Activated T-cell treated with anti-CD3 and anti-CD28 coated beads, Interleukin-2, amount 50 U/mL, for 72 hours (primary cell): ENCODE data around the gene LRRC46. TPM values are rescaled to one million over a fixed set of nuclear protein-coding genes. Genes with fewer than 3 reads are reported as not detected.
A peak's percentile ranks its signal among the peaks of the same experiment; 100 is the strongest.

ENCODE experiments used
- ATAC-seq, 2 donors: fragments of 150-1000 bp; cut with Tn5 transposase; replicated peaks in 1 of 2; 2 replicates each; pipeline ENCODE4 v1.10.0; 2021; ENCODE audit warnings: moderate library complexity in 2 of 2, mild to moderate bottlenecking in 1 of 2
- DNase-seq, 2 donors: peaks; one replicate each; pipeline ENCODE4 v3.0.0; 2021 to 2022; ENCODE audit warnings: mixed read lengths in 1 of 2
- H3K27ac Mint-ChIP-seq: one replicate; pipeline ENCODE4 v1.8.0; 2022; ENCODE audit warnings: mild to moderate bottlenecking, moderate library complexity, mixed read lengths
- H3K27me3 Mint-ChIP-seq: one replicate; pipeline ENCODE4 v1.8.0; 2022; ENCODE audit warnings: low read depth, mixed read lengths
- H3K36me3 Mint-ChIP-seq, 2 donors: one replicate each; pipeline ENCODE4 v1.8.0; 2022; ENCODE audit warnings: mixed read lengths in 2 of 2, mild to moderate bottlenecking in 1 of 2; ENCODE audit not compliant: insufficient read depth in 2 of 2
- H3K4me1 Mint-ChIP-seq: one replicate; pipeline ENCODE4 v1.8.0; 2022; ENCODE audit warnings: low read depth, mixed read lengths
- H3K4me3 Mint-ChIP-seq, 2 donors: one replicate each; pipeline ENCODE4 v1.8.0; 2022; ENCODE audit warnings: mild to moderate bottlenecking in 2 of 2, mixed read lengths in 2 of 2, moderate library complexity in 2 of 2
- H3K9me3 Mint-ChIP-seq, 2 donors: one replicate each; pipeline ENCODE4 v1.8.0; 2022; ENCODE audit warnings: mixed read lengths in 2 of 2
- total RNA-seq, 2 donors: library from RNA; stranded (reverse); gene quantifications; one replicate each; pipeline ENCODE4 v1.2.3, GENCODE V29; 2022

Gene LRRC46
- total RNA-seq, 2 donors from 2014 or later: 0.46 to 0.83 TPM

- H3K27ac Mint-ChIP-seq: no peak overlapping the region
- no peaks in the 10 kb centered on the region for H3K9me3 Mint-ChIP-seq
- H3K4me3 Mint-ChIP-seq: no peak overlapping the region
- ATAC-seq (no peak), DNase-seq (no peak)
- H3K27me3 Mint-ChIP-seq: peaks cover 39% of the 10 kb centered on the region
- H3K36me3 Mint-ChIP-seq: peaks cover 0 to 1% of the 10 kb centered on the region in 2 donors
- peaks cover 45% of the 10 kb centered on the region for H3K4me1 Mint-ChIP-seq
These were observed 11.9 kb downstream of the LRRC46 start for GRCh38 chr17:47843391-47843730.

- no peak for DNase-seq
- no peak for ATAC-seq
- Mint-ChIP-seq H3K36me3 (peaks cover 0 to 1% of the 10 kb centered on the region in 2 donors), H3K9me3 (no peaks in the 10 kb centered on the region), H3K27ac (no peak overlapping the region), H3K4me1 (peaks cover 44% of the 10 kb centered on the region), H3K4me3 (no peak overlapping the region), H3K27me3 (peaks cover 48% of the 10 kb centered on the region)
These were observed 12.8 kb downstream of the LRRC46 start for GRCh38 chr17:47844227-47844626.

- no peak for ATAC-seq
- peaks cover 37% of the 10 kb centered on the region for H3K4me1 Mint-ChIP-seq
- H3K9me3 Mint-ChIP-seq: no peaks in the 10 kb centered on the region
- no peak overlapping the region for H3K4me3 Mint-ChIP-seq
- DNase-seq: no peak
- peaks cover 0 to 1% of the 10 kb centered on the region in 2 donors for H3K36me3 Mint-ChIP-seq
- peaks cover 56% of the 10 kb centered on the region for H3K27me3 Mint-ChIP-seq
- H3K27ac Mint-ChIP-seq: no peak overlapping the region
These were observed 13.6 kb downstream of the LRRC46 start for GRCh38 chr17:47844814-47845715.

GRCh38 chr17:47845716-47846075 is 14.2 kb downstream of the LRRC46 start:
- no peak overlapping the region for H3K27ac Mint-ChIP-seq
- ATAC-seq (no peak), DNase-seq (no peak)
- no peaks in the 10 kb centered on the region for H3K9me3 Mint-ChIP-seq
- no peak overlapping the region for H3K4me3 Mint-ChIP-seq
- H3K36me3 Mint-ChIP-seq: peaks cover 0 to 1% of the 10 kb centered on the region in 2 donors
- peaks cover 62% of the 10 kb centered on the region for H3K27me3 Mint-ChIP-seq
- peaks cover 37% of the 10 kb centered on the region for H3K4me1 Mint-ChIP-seq

GRCh38 chr17:47846716-47847340 is 15.4 kb downstream of the LRRC46 start:
- H3K36me3 Mint-ChIP-seq: no peaks in the 10 kb centered on the region
- ATAC-seq: no peak
- H3K9me3 Mint-ChIP-seq: no peaks in the 10 kb centered on the region
- peaks cover 68% of the 10 kb centered on the region for H3K27me3 Mint-ChIP-seq
- peak overlapping the region in 1 of 2 donors; percentile 61 for H3K4me3 Mint-ChIP-seq
- peaks cover 36% of the 10 kb centered on the region for H3K4me1 Mint-ChIP-seq
- no peak overlapping the region for H3K27ac Mint-ChIP-seq
- no peak for DNase-seq

- no peaks in the 10 kb centered on the region for H3K9me3 Mint-ChIP-seq
These were observed 16.1 kb downstream of the LRRC46 start for GRCh38 chr17:47847341-47848197.

GRCh38 chr17:47848198-47848513 is 16.7 kb downstream of the LRRC46 start:
- Mint-ChIP-seq H3K9me3 (no peaks in the 10 kb centered on the region), H3K27ac (no peak overlapping the region), H3K27me3 (peaks cover 81% of the 10 kb centered on the region), H3K4me1 (peaks cover 31% of the 10 kb centered on the region), H3K36me3 (no peaks in the 10 kb centered on the region), H3K4me3 (no peak overlapping the region)
- ATAC-seq (no peak), DNase-seq (no peak)

More at GRCh38 chr17:47847341-47848197, 16.1 kb downstream of the LRRC46 start:
- H3K4me3 Mint-ChIP-seq: peak overlapping the region in 1 of 2 donors; percentile 61
- ATAC-seq (peak; percentile 39 to 59), DNase-seq (peak; percentile 51 to 58)
- peaks cover 75% of the 10 kb centered on the region for H3K27me3 Mint-ChIP-seq
- no peak overlapping the region for H3K27ac Mint-ChIP-seq
- peaks cover 36% of the 10 kb centered on the region for H3K4me1 Mint-ChIP-seq
- H3K36me3 Mint-ChIP-seq: no peaks in the 10 kb centered on the region

GRCh38 chr17:47850373-47850691 is 18.9 kb downstream of the LRRC46 start:
- Mint-ChIP-seq H3K4me1 (peaks cover 29% of the 10 kb centered on the region), H3K27ac (no peak overlapping the region), H3K27me3 (peaks cover 89% of the 10 kb centered on the region), H3K9me3 (no peaks in the 10 kb centered on the region), H3K4me3 (peak overlapping the region; percentile 77), H3K36me3 (no peaks in the 10 kb centered on the region)
- ATAC-seq (no peak), DNase-seq (no peak)

GRCh38 chr17:47850692-47851573 is 19.5 kb downstream of the LRRC46 start, which contains the start of gene SP6:
Gene SP6 (minus strand): TSS chr17:47851163. CDS start chr17:47848429, 2,734 bp downstream.
- no peaks in the 10 kb centered on the region for H3K36me3 Mint-ChIP-seq
- H3K27ac Mint-ChIP-seq: no peak within 1 kb of the TSS
- no peaks in the 10 kb centered on the region for H3K9me3 Mint-ChIP-seq
- peak; percentile 91 to 94 for ATAC-seq
- peak; percentile 78 to 84 for DNase-seq
- H3K4me1 Mint-ChIP-seq: peaks cover 29% of the 10 kb centered on the region
- H3K4me3 Mint-ChIP-seq: peak within 1 kb of the TSS; percentile 77
- peaks cover 89% of the 10 kb centered on the region for H3K27me3 Mint-ChIP-seq

GRCh38 chr17:47851764-47852112 is 20.3 kb downstream of the LRRC46 start:
- H3K4me1 Mint-ChIP-seq: peaks cover 28% of the 10 kb centered on the region
- H3K4me3 Mint-ChIP-seq: peak overlapping the region; percentile 64 to 75
- no peak overlapping the region for H3K27ac Mint-ChIP-seq
- no peak for DNase-seq
- H3K36me3 Mint-ChIP-seq: no peaks in the 10 kb centered on the region
- H3K9me3 Mint-ChIP-seq: no peaks in the 10 kb centered on the region
- no peak for ATAC-seq
- peaks cover 89% of the 10 kb centered on the region for H3K27me3 Mint-ChIP-seq

- H3K4me1 Mint-ChIP-seq: peaks cover 22% of the 10 kb centered on the region
- DNase-seq: peak in 1 of 2 donors; percentile 36
- ATAC-seq: no peak
- no peaks in the 10 kb centered on the region for H3K36me3 Mint-ChIP-seq
- H3K27ac Mint-ChIP-seq: no peak overlapping the region
- H3K4me3 Mint-ChIP-seq: peak overlapping the region; percentile 64 to 75
- peaks cover 87% of the 10 kb centered on the region for H3K27me3 Mint-ChIP-seq
- no peaks in the 10 kb centered on the region for H3K9me3 Mint-ChIP-seq
These were observed 20.9 kb downstream of the LRRC46 start for GRCh38 chr17:47852113-47852949.

GRCh38 chr17:47853616-47854015 is 22.1 kb downstream of the LRRC46 start:
- Mint-ChIP-seq H3K4me1 (peaks cover 22% of the 10 kb centered on the region), H3K36me3 (no peaks in the 10 kb centered on the region), H3K27me3 (peaks cover 79% of the 10 kb centered on the region), H3K27ac (no peak overlapping the region), H3K9me3 (no peaks in the 10 kb centered on the region), H3K4me3 (no peak overlapping the region)
- DNase-seq: no peak
- no peak for ATAC-seq
